NCI-H146 treated with DMSO at 0.1 percent for 48 hours (cell line): Measurements from ENCODE around the gene ELL3.

Experiments used
- DNase-seq: peaks from one replicate; lab custom pipeline; 2025; ENCODE audit not compliant: unreplicated experiment; lab: John Stamatoyannopoulos, UW

The ELL3 gene

GRCh38 chr15:43792761-43793476 is 16.2 kb upstream of the ELL3 start:
- no peak for DNase-seq

GRCh38 chr15:43791993-43792760 is 15.4 kb upstream of the ELL3 start, which contains the start of gene SERF2:
Gene SERF2 (plus strand): TSS chr15:43792320. CDS start chr15:43792377, 57 bp downstream.
- peak; percentile 87 for DNase-seq

- no peak for DNase-seq
Observed at GRCh38 chr15:43789409-43789808, 12.6 kb upstream of the ELL3 start.

GRCh38 chr15:43779016-43779415 is 2.2 kb upstream of the ELL3 start:
- no peak for DNase-seq

DNA sequence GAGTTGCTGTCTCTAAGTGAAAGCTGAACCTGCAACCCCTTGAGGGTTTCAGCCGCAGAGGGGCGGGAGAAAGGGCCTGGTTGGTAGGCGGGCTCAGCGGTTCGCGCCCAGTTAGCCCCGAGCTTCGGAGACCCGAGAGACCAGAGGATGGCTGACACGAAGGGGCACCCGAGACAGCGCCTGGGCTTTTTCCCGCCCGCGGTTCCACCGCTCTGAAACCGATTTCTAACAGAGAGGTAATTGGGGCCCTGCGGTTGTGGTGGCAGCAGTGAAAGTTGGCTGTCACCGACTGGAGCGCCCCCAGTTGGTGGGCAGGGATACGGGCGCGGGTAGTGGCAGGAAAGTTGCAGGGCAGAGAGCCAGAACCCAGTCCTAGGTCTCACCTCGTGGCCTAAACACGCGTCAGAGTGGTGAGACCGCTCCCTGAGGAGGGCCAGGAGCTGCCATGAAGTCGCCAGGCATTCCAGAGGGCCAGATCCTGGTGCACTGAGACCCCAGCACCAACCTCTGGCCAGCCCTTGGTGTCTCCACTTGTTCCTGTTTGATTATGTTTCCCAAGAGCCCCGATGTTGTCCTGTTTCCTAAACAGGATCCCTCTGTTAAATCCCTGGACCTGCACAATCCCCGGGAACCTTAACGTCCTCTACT is 625 bp upstream of the ELL3 start:
- DNase-seq: peak; percentile 56

DNA sequence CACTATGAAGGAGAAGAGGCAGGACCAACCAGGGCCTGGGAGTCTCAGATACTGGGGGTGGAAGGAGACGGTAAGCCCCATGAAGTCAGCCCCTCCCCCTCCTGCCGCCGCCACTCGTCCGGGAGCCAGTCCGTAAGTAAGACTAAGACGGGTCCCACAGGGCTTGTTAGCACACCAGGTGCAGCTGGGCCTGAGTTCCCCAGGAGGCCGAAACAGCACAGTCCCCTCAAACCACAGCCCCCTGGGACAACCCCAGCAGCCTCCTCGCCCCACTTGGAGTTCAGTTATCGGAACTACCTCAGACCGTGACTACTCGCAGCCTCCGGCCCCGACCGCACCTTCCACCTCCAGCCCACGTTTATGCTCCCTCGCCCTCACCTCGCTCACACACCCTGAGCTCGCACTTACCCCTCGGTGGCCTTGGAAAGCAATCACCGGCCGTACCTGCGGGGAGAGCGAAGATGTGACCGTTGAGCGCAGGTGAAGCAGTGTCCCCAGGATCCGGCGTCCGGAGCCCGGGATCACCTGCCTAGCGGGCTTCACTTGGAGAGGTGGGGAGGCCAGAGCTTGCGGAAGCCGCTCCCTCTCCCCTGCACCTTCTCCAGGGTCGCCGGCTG is 557 bp downstream of the ELL3 start:
- peak; percentile 27 for DNase-seq

GRCh38 chr15:43775411-43775965 is 1.3 kb downstream of the ELL3 start:
- peak; percentile 26 for DNase-seq

- DNase-seq: no peak
Observed at GRCh38 chr15:43774062-43774461, 2.7 kb downstream of the ELL3 start.

GRCh38 chr15:43772624-43773023 is 4.1 kb downstream of the ELL3 start:
- DNase-seq: no peak

DNA sequence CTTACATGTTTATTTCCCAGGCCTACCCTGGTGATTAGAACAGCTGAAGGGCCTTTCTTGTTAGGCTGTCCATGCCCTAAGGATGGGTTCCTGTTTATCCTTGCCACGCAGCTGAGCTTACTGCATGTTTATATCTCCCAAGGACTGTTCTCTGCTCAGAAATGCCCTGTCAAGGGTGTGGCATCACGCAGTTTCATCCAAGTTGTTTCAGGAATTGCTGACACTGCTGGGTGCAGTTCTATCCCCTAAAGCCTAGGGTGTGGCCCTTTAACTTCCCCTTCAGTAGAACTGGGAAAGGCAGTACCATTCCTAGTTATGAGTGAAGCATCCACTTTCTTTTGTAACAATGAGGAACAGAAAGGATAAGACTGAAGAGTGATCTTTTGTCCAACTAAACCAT is 5.0 kb downstream of the ELL3 start:
- no peak for DNase-seq

DNA sequence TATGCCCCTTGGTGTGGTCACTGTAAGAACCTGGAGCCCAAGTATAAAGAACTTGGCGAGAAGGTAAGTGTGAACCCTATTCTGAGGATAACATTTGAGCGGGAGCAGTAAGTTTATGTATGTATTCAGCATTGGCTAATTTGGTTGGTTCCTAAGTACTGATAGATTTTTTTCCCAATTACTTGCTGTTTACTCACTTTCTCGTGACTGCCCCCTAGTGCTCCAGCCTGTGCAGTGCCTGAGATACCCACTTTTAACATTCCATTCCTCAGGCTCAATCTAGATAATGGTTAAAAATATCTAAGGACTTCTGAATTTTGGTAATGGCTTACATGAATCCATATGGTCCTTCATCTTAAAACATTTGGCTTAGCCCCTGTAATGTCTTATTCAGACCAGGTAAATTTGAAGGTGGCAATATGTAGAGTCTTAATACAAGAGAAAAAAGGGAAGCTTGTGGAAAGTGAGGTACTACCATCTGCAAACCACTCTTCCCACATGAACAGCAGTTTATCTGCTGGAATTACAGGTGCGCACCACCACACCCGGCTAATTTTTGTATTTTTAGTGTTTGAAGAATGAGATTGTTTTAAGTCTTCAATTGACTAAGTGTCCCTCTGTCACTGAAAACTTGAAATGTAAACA is 7.1 kb downstream of the ELL3 start:
- no peak for DNase-seq

DNA sequence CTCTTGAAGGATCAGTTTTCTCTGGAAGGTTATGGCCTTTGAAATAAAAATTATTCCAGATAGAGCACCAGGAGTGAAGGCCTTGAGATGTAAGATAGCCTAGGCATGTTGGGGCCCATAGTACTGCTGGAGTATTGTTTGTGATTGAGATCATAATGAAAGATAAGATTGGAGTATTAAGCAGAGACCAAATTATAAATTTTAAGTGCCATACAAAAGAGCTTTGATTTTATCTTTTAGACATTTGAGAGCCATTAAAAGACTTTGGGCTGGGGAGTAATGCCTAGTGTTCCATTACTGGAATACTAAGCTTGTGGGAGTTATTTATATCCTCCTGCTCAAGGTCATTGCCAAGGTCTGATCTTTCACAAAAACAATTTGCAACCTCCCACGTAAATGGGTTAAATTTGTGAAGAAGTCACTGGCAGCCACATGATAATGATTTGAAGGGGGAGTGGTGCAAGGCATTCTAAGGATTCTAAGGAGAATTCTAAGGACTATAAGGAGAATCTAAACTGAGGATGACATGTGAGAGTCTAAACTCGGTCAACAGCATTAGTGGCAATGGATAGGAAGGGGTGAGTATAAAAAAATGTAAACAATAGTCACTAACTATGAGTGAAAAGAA is 12.8 kb downstream of the ELL3 start:
- no peak for DNase-seq

DNA sequence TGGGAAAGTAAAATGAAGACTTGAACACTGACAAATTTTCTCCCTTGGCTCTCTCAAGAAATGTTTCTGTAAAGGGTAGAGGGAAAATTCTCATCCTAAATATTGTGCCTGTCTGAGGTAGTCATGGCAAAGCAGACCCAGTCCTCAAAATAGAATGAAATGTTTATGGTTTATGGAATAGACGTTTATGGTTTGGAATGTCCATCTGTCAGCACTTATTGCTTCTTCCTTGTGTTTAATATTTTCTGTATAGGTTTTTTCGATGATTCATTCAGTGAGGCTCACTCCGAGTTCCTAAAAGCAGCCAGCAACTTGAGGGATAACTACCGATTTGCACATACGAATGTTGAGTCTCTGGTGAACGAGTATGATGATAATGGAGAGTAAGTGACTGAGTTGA is 13.9 kb downstream of the ELL3 start:
- DNase-seq: no peak

GRCh38 chr15:43751885-43752284 is 24.9 kb downstream of the ELL3 start:
- no peak for DNase-seq

- no peak for DNase-seq
Observed at GRCh38 chr15:43749690-43750345, 26.9 kb downstream of the ELL3 start.

DNA sequence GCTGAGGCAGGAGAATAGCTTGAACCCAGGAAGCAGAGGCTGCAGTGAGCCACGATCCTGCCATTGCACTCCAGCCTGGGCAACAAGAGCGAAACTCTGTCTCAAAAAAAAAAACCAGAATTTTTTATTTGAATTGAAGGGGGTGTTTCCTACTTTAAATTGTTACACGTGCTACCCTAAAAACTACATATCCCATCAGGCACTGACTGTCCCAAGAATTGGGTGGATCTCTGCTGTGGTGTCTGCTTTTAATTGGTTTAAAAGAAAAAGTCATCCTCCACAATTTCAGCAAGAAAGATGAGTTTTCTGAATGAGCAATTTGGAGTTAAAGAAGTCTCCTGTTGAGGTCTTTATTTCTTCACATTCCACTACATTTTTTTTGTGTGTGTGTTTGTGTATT is 28.4 kb downstream of the ELL3 start:
- DNase-seq: no peak

DNA sequence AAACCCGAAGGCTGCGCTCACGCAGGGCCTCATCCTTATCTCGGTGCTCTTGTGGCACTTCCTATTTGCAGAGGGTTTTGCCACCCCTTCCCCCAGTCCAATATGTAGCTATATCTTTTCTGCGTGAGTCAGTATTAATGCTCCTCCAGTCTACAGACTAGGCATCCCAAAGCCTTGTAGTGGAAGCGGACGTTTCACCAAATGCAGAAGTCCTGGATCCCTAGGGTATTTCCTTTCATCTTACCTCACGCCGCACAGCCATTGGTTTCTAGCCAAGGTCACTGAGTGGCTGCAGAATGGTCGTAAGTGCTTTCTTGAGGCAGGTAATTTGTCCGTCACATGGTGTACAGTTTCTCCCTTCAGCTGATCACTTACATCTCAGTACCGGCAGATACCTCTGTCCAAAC is 29.9 kb downstream of the ELL3 start:
- peak; percentile 1 for DNase-seq

GRCh38 chr15:43746245-43746902 is 30.4 kb downstream of the ELL3 start, which contains the start of gene PDIA3:
Gene PDIA3 (plus strand): TSS chr15:43746438. CDS start chr15:43746540, 102 bp downstream.
- DNase-seq: peak; percentile 47

DNA sequence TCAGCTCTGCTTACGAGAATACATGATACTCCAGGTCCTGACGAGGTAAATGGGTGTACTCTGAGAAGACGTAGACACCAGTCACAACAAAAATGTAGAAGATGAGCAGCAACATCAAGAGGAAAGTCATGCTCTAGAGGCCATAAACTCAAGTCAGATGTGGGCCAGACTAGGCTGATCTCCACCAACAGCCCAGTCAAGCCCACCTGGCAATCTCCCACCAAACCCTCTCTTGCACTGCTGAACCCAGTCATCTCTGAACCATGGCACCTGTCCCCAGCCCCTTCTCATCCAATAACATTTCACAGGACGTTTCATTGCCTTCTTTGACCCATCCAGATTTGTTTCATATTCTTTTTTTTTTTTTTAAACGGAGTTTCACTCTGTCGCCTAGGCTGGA is 41.4 kb downstream of the ELL3 start:
- DNase-seq: no peak
